HepG2 (cell line): Measurements from ENCODE around the gene PHB1. TPM values are rescaled to one million over a fixed set of nuclear protein-coding genes. Genes with fewer than 3 reads are reported as not detected.
A peak's percentile ranks its signal among the peaks of the same experiment; 100 is the strongest.

Experiments
- ATAC-seq: fragments of 200-7000 bp; cut with Tn5 transposase; 3 replicates; pipeline ENCODE4 v1.9.1; 2020; ENCODE audit warnings: mild to moderate bottlenecking, moderate library complexity
- BruUV-seq: library from RNA; stranded (reverse); fragments of 400-500 nt; replicated peaks from 2 replicates; lab custom pipeline; 2021; lab: Mats Ljungman, UMichigan
- CTCF ChIA-PET: fragments of 300-600 bp; formaldehyde crosslinking; extraction: SDS; loops from one replicate; lab custom pipeline; 2021; ENCODE audit warnings: low total read pairs, inconsistent platforms, low intra/inter-chr PET ratio; lab: Yijun Ruan, JAX
- POLR2A ChIA-PET: fragments of 350-600 bp; sonication (Branson Sonifier 250); formaldehyde crosslinking; loops from one replicate; lab custom pipeline; 2020; ENCODE audit warnings: antibody characterized with exemption, inconsistent platforms; lab: Yijun Ruan, JAX
- DNase-seq: peaks from one replicate; pipeline ENCODE4 v3.0.0-alpha.2; 2015; ENCODE audit warnings: low spot score
- FAIRE-seq: peaks from 3 replicates; lab custom pipeline; 2011; peaks lifted over from hg19 to GRCh38; lab: Jason Lieb, UNC
- H2AFZ ChIP-seq: one replicate; pipeline ENCODE4 v1.6.1; 2011; ENCODE audit warnings: low read length, inconsistent platforms
- H3K27ac ChIP-seq: fragments of 300-600 bp; 3 replicates; pipeline ENCODE4 v1.8.0; 2011; ENCODE audit warnings: mixed run types, mild to moderate bottlenecking, mixed read lengths, low read length, inconsistent platforms; ENCODE audit not compliant: insufficient read depth; ENCODE audit errors: extremely low read length
- H3K27me3 ChIP-seq, 2 experiments: fragments of 200-600 bp in 1 of 2; 2 replicates in 1 of 2; 3 replicates in 1 of 2; pipeline versions ENCODE4 v1.6.0 to v1.8.0; 2011; ENCODE audit warnings: low read length in 2 of 2, mild to moderate bottlenecking in 2 of 2, moderate library complexity in 2 of 2, inconsistent platforms in 1 of 2; ENCODE audit not compliant: insufficient read depth in 2 of 2, control insufficient read depth in 1 of 2
- H3K36me3 ChIP-seq, 2 experiments: fragments of 200-600 bp in 1 of 2; replicated peaks in 1 of 2; 2 replicates in 1 of 2; 3 replicates in 1 of 2; pipeline versions ENCODE4 v1.5.1 to v1.8.0; 2011; ENCODE audit warnings: low read length in 2 of 2, inconsistent platforms in 1 of 2; ENCODE audit not compliant: insufficient read depth in 2 of 2, control insufficient read depth in 1 of 2
- H3K4me1 ChIP-seq: 2 replicates; pipeline ENCODE4 v1.5.1; 2012; ENCODE audit warnings: low read length, inconsistent platforms; ENCODE audit not compliant: insufficient read depth
- H3K4me2 ChIP-seq: 2 replicates; pipeline ENCODE4 v1.6.0; 2011; ENCODE audit warnings: low read depth, low read length, inconsistent platforms
- H3K4me3 ChIP-seq, 3 experiments: fragments of 200-600 bp in 1 of 3; sonication (generic), shearing (Covaris generic) in 1 of 3; replicated peaks in 1 of 3; 2 replicates each; pipeline ENCODE4 v1.5.1; 2011 to 2016; ENCODE audit warnings: low read length in 3 of 3, inconsistent platforms in 2 of 3, low read depth in 2 of 3, mild to moderate bottlenecking in 2 of 3, control low read depth in 1 of 3, mixed read lengths in 1 of 3; ENCODE audit not compliant: insufficient read depth in 1 of 3
- H3K79me2 ChIP-seq: one replicate; pipeline ENCODE4 v1.6.1; 2011; ENCODE audit warnings: low read length, inconsistent platforms; ENCODE audit not compliant: insufficient read depth
- H3K9ac ChIP-seq: 2 replicates; pipeline ENCODE4 v1.6.0; 2011; ENCODE audit warnings: mild to moderate bottlenecking, low read depth, low read length, inconsistent platforms; ENCODE audit not compliant: insufficient read depth
- H3K9me3 ChIP-seq: 2 replicates; pipeline ENCODE4 v1.5.1; 2012; ENCODE audit warnings: mild to moderate bottlenecking, low read length
- H4K20me1 ChIP-seq: 2 replicates; pipeline ENCODE4 v1.6.0; 2011; ENCODE audit warnings: inconsistent platforms, mild to moderate bottlenecking, low read length, moderate library complexity; ENCODE audit not compliant: insufficient read depth
- ATF7-NPFF ChIP-seq: sonication (generic); formaldehyde crosslinking; IDR thresholded peaks from 2 replicates; pipeline ENCODE4 v1.8.1; 2023; ENCODE audit warnings: mild to moderate bottlenecking, low read depth, missing genetic modification reagents, moderate library complexity
- ATRX ChIP-seq: sonication (generic); formaldehyde crosslinking; IDR thresholded peaks from 2 replicates; pipeline ENCODE4 v1.4.0; 2020; ENCODE audit warnings: missing genetic modification reagents, borderline replicate concordance
- ELF4 ChIP-seq: sonication (generic); formaldehyde crosslinking; IDR thresholded peaks from 2 replicates; pipeline ENCODE4 v1.5.0; 2020; ENCODE audit warnings: missing genetic modification reagents, mild to moderate bottlenecking, moderate library complexity, borderline replicate concordance
- FOXM1 ChIP-seq: sonication (generic); formaldehyde crosslinking; IDR thresholded peaks from 2 replicates; pipeline ENCODE4 v1.5.0; 2020; ENCODE audit warnings: missing genetic modification reagents
- MIER3 ChIP-seq: IDR thresholded peaks from 2 replicates; pipeline ENCODE4 v1.6.1; 2016; ENCODE audit warnings: missing compliant biosample characterization, borderline replicate concordance
- PHF20 ChIP-seq: sonication (generic); formaldehyde crosslinking; IDR thresholded peaks from 2 replicates; pipeline ENCODE4 v1.5.0; 2020; ENCODE audit warnings: mild to moderate bottlenecking, missing genetic modification reagents
- WIZ ChIP-seq: sonication (generic); formaldehyde crosslinking; IDR thresholded peaks from 2 replicates; pipeline ENCODE4 v1.5.1; 2020; ENCODE audit warnings: mild to moderate bottlenecking, missing genetic modification reagents
- ZBTB33 ChIP-seq: sonication (generic); formaldehyde crosslinking; IDR thresholded peaks from 2 replicates; pipeline ENCODE4 v1.4.0; 2020; ENCODE audit warnings: missing genetic modification reagents
- ZNF746 ChIP-seq: sonication (generic); formaldehyde crosslinking; IDR thresholded peaks from 2 replicates; pipeline ENCODE4 v1.8.0; 2022; ENCODE audit warnings: mild to moderate bottlenecking, missing genetic modification reagents
- ZNF777 ChIP-seq: sonication (generic); formaldehyde crosslinking; IDR thresholded peaks from 2 replicates; pipeline ENCODE4 v1.4.0; 2020; ENCODE audit warnings: missing genetic modification reagents
- WGBS: methylation state at CpG from one replicate; pipeline ENCODE4 v1.1.6; 2017; ENCODE audit warnings: low lambda C conversion rate; 5-methylcytosine and 5-hydroxymethylcytosine counted together
- in situ Hi-C: cut with HindIII; loops from 2 replicates; pipeline ENCODE4 v1.10.0; 2017; ENCODE audit warnings: low pct_unique_long_range_greater_than_20kb; ENCODE audit not compliant: extremely low pct_ligation_motif_present
- intact Hi-C: fragments of 100-400 bp; cut with micrococcal nuclease; formaldehyde crosslinking; loops from one replicate; pipeline ENCODE4 v1.10.0; 2022; ENCODE audit not compliant: unreplicated experiment
- polyA plus RNA-seq, 8 experiments: library from polyadenylated mRNA; depleted of rRNA in 3 of 8; stranded (reverse) in 7 of 8; unstranded in 1 of 8; fragments of >200 nt; fragmentation: Illumina TruSeq in 4 of 8; extraction: Trizol in 4 of 8; gene quantifications; 2 replicates each; pipeline versions ENCODE4 v1.2.1 to v1.2.3, GENCODE V29; 2011 to 2016; ENCODE audit warnings: low read depth in 4 of 8, missing spikeins in 1 of 8, mixed read lengths in 1 of 8; ENCODE audit not compliant: insufficient read depth in 1 of 8
- total RNA-seq, 5 experiments: library from RNA; depleted of rRNA; stranded (reverse); fragments of >200 nt; fragmentation: Illumina TruSeq; extraction: Trizol; gene quantifications; 2 replicates each; pipeline ENCODE4 v1.2.3, GENCODE V29; 2016; ENCODE audit warnings: low read depth in 1 of 5
- TF ChIP-seq, protein P1 (sequence below): sonication (generic); formaldehyde crosslinking; IDR thresholded peaks from 2 replicates; pipeline ENCODE4 v1.4.0; 2020; ENCODE audit warnings: missing genetic modification reagents, low read depth, mild to moderate bottlenecking, borderline replicate concordance
- TF ChIP-seq, protein P2 (sequence below): sonication (generic); formaldehyde crosslinking; IDR thresholded peaks from 2 replicates; pipeline ENCODE4 v1.5.1; 2020; ENCODE audit warnings: missing genetic modification reagents, mild to moderate bottlenecking, borderline replicate concordance

PHB1 gene
- total and polyA plus RNA-seq, 2 of the 13 experiments (the other 11 are each of a cell fraction or from before 2014, with no cell fraction given): 515 to 688 TPM

- TF ChIP-seq ZBTB33 (CRISPR knock-in tag) (no peak), ELF4 (CRISPR knock-in tag) (no peak), WIZ (no peak), ATF7-NPFF (CRISPR knock-in tag) (no peak), ZNF777 (CRISPR knock-in tag) (no peak)
- TF ChIP-seq, protein P1, sequence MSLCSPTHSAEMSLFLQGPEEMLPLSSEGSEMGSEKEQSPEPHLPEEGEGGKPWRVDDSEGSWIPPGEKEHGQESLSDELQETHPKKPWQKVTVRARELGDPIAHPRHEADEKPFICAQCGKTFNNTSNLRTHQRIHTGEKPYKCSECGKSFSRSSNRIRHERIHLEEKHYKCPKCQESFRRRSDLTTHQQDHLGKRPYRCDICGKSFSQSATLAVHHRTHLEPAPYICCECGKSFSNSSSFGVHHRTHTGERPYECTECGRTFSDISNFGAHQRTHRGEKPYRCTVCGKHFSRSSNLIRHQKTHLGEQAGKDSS (CRISPR knock-in tag): no peak
- TF ChIP-seq, all 625 proteins: peak for 0
Observed at GRCh38 chr17:49399995-49400394, 14.7 kb downstream of the PHB1 start (continued).

- no peak overlapping the region for H3K27ac ChIP-seq
- DNase-seq (no peak), ATAC-seq (0 out of 3 replicates have a peak, but pooled peaks have one; percentile 8), FAIRE-seq (no peak)
- no peak overlapping the region for H3K4me2 ChIP-seq
- H3K27me3 ChIP-seq: 0 out of 5 replicates have a peak, but pooled peaks cover 0 to 4% of the 10 kb centered on the region in 2 experiments
- H4K20me1 ChIP-seq: no peaks in the 10 kb centered on the region
- TF ChIP-seq, protein P2, sequence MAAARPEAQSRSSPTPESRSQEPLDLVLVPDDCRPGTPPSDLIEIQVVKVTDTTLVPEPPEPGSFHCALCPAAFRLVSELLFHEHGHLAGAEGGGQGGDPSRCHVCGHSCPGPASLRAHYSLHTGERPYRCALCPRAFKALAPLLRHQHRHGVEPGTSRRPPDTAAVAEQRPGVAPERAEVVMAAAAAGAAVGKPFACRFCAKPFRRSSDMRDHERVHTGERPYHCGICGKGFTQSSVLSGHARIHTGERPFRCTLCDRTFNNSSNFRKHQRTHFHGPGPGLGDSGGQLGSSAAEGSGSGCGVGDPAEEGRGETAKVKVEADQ (CRISPR knock-in tag): no peak
- TF ChIP-seq ATRX (no peak), MIER3 (CRISPR knock-in tag) (no peak), PHF20 (CRISPR knock-in tag) (no peak), FOXM1 (CRISPR knock-in tag) (no peak), ZNF746 (no peak)
- no peaks in the 10 kb centered on the region for H3K79me2 ChIP-seq
- no peaks in the 10 kb centered on the region for H3K9me3 ChIP-seq
- peaks cover 0 to 1% of the 10 kb centered on the region in 2 experiments; a peak in 2 of 5 replicates for H3K36me3 ChIP-seq
- WGBS: 26% methylated on average over 4 of the region's 4 CpGs
- no peak overlapping the region for H3K4me3 ChIP-seq
- in situ Hi-C loops (loop anchor here (5.0 kb wide), 1 partner anchor 80 kb away; no protein-coding TSS in a partner anchor), intact Hi-C loops (no loop called here)
- no TSS peak for BruUV-seq
- peaks cover 15% of the 10 kb centered on the region for H3K4me1 ChIP-seq
- ChIA-PET POLR2A (no interaction called here), CTCF (no interaction called here)
- H2AFZ ChIP-seq: no peak overlapping the region
- H3K9ac ChIP-seq: no peak overlapping the region
Observed at GRCh38 chr17:49397586-49397985, 17.1 kb downstream of the PHB1 start.
